Measurements from ENCODE around the gene P3H2. TPM values are rescaled to one million over a fixed set of nuclear protein-coding genes. Genes with fewer than 3 reads are reported as not detected.
A peak's percentile ranks its signal among the peaks of the same experiment; 100 is the strongest.
"Not testable (repeated sequence)": the region's sequence is repeated elsewhere in the genome, so short reads cannot be mapped to it uniquely, and the experiment has no call there.

P3H2 gene
- total RNA-seq, 4 donors from 2014 or later, result 0.70 to 23.1 (median 7.5) TPM

GRCh38 chr3:189967254-189967865 lies 153.3 kb downstream of the P3H2 start:
- TF ChIP-seq CTCF (IDR thresholded peaks at IDR 0.05) (peak; percentile 38 to 86 (median 78)), POLR2A (IDR thresholded peaks at IDR 0.05) (no peak)
- Histone ChIP-seq H3K4me1 (no peaks in the 10 kb centered on the region), H3K9me3 (no peaks in the 10 kb centered on the region), H3K4me3 (no peak overlapping the region), H3K27me3 (no peaks in the 10 kb centered on the region), H3K27ac (no peak overlapping the region), H3K36me3 (no peaks in the 10 kb centered on the region)
- no peak for DNase-seq

GRCh38 chr3:189966843-189967242 lies 153.9 kb downstream of the P3H2 start:
- H3K27ac ChIP-seq, result no peak overlapping the region
- H3K4me1 ChIP-seq, result no peaks in the 10 kb centered on the region
- H3K36me3 ChIP-seq, result no peaks in the 10 kb centered on the region
- DNase-seq, result no peak
- no peak overlapping the region for H3K4me3 ChIP-seq
- H3K9me3 ChIP-seq, result no peaks in the 10 kb centered on the region
- no peaks in the 10 kb centered on the region for H3K27me3 ChIP-seq
- TF ChIP-seq CTCF (IDR thresholded peaks at IDR 0.05), result no peak
- no peak for TF ChIP-seq POLR2A (IDR thresholded peaks at IDR 0.05)

- no peaks in the 10 kb centered on the region for H3K27me3 ChIP-seq
- no peak overlapping the region for H3K27ac ChIP-seq
- no peaks in the 10 kb centered on the region for H3K4me1 ChIP-seq
- H3K4me3 ChIP-seq, result no peak overlapping the region
- no peaks in the 10 kb centered on the region for H3K36me3 ChIP-seq
- TF ChIP-seq CTCF (IDR thresholded peaks at IDR 0.05) (no peak), POLR2A (IDR thresholded peaks at IDR 0.05) (no peak)
- H3K9me3 ChIP-seq, result no peaks in the 10 kb centered on the region
- DNase-seq, result no peak
These were observed 155.9 kb downstream of the P3H2 start for GRCh38 chr3:189964623-189965332.

- H3K27me3 ChIP-seq, result no peaks in the 10 kb centered on the region
- DNase-seq, result no peak
- H3K4me3 ChIP-seq, result no peak overlapping the region
- no peak for TF ChIP-seq POLR2A (IDR thresholded peaks at IDR 0.05)
- no peak for TF ChIP-seq CTCF (IDR thresholded peaks at IDR 0.05)
- no peaks in the 10 kb centered on the region for H3K9me3 ChIP-seq
- no peaks in the 10 kb centered on the region for H3K36me3 ChIP-seq
- no peak overlapping the region for H3K27ac ChIP-seq
- H3K4me1 ChIP-seq, result no peaks in the 10 kb centered on the region
These were observed 158.2 kb downstream of the P3H2 start for GRCh38 chr3:189962466-189962865.

- H3K27ac ChIP-seq, result no peak overlapping the region
- peak; percentile 49 to 88 (median 75) for DNase-seq
- H3K9me3 ChIP-seq, result no peaks in the 10 kb centered on the region
- no peaks in the 10 kb centered on the region for H3K27me3 ChIP-seq
- H3K36me3 ChIP-seq, result no peaks in the 10 kb centered on the region
- H3K4me3 ChIP-seq, result no peak overlapping the region
- H3K4me1 ChIP-seq, result no peaks in the 10 kb centered on the region
- TF ChIP-seq POLR2A (IDR thresholded peaks at IDR 0.05) (no peak), CTCF (IDR thresholded peaks at IDR 0.05) (peak; percentile 37 to 94 (median 90))
These were observed 159.1 kb downstream of the P3H2 start for GRCh38 chr3:189961522-189962161.

- H3K4me3 ChIP-seq, H3K9me3 ChIP-seq, H3K27me3 ChIP-seq, DNase-seq, H3K36me3 ChIP-seq, H3K4me1 ChIP-seq, H3K27ac ChIP-seq: not testable (repeated sequence)
These were observed 159.6 kb downstream of the P3H2 start for GRCh38 chr3:189961086-189961485.
